Fibroblast of lung (primary cell): ENCODE results near the gene CAMTA1.

ENCODE experiments used
- EZH2 ChIP-seq: IDR thresholded peaks from 2 replicates; pipeline ENCODE4 v1.5.1; 2012; ENCODE audit warnings: low read length, control low read depth, mild to moderate bottlenecking; ENCODE audit errors: missing control alignments
- TF ChIP-seq, protein P1 (sequence below), 2 donors: IDR thresholded peaks in 1 of 2; conservative IDR thresholded peaks in 1 of 2; 1 replicate in 1 of 2; 2 replicates in 1 of 2; pipeline ENCODE4 v1.5.1; 2011 to 2012; ENCODE audit warnings: low read length in 2 of 2, control low read depth in 1 of 2, inconsistent platforms in 1 of 2, low read depth in 1 of 2, mild to moderate bottlenecking in 1 of 2

- TF ChIP-seq, protein P1, sequence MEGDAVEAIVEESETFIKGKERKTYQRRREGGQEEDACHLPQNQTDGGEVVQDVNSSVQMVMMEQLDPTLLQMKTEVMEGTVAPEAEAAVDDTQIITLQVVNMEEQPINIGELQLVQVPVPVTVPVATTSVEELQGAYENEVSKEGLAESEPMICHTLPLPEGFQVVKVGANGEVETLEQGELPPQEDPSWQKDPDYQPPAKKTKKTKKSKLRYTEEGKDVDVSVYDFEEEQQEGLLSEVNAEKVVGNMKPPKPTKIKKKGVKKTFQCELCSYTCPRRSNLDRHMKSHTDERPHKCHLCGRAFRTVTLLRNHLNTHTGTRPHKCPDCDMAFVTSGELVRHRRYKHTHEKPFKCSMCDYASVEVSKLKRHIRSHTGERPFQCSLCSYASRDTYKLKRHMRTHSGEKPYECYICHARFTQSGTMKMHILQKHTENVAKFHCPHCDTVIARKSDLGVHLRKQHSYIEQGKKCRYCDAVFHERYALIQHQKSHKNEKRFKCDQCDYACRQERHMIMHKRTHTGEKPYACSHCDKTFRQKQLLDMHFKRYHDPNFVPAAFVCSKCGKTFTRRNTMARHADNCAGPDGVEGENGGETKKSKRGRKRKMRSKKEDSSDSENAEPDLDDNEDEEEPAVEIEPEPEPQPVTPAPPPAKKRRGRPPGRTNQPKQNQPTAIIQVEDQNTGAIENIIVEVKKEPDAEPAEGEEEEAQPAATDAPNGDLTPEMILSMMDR (conservative IDR thresholded peaks at IDR 0.05 in 1 of 2, IDR thresholded peaks at IDR 0.05 in 1 of 2; ENCODE audit: low read depth in 1 of 2, low read length in 2 of 2) = no peak
- no peak for TF ChIP-seq EZH2
Measured at GRCh38 chr1:7509598-7509997, 724.3 kb downstream of the CAMTA1 start.
